ENCODE results near the gene ST3GAL6. TPM values are rescaled to one million over a fixed set of nuclear protein-coding genes. Genes with fewer than 3 reads are reported as not detected.

ST3GAL6 gene
- total and polyA plus RNA-seq, 10 of the 15 experiments (the other 5 are each of a cell fraction or from before 2014, with no cell fraction given), result 19.5 to 41.2 (median 37.4) TPM

DNA sequence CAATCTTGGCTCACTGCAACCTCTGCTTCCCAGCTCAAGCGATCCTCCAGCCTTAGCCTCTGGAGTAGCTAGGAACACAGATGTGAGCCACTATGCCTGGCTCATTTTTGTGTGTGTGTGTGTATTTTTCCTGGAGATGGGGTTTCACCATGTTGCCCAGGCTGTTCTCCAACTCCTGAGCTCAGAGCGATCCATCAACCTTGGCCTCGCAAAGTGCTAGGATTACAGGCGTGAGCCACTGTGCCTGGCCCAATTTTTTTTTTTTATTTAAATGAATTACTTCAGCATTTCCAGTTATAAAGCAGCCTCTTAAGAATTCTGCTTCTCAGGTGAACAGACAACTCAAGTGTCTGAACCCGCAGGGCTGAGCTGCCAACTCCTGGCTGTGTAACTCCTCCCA, 20.1 kb upstream of the ST3GAL6 start (continued):
- TF ChIP-seq, protein P1, sequence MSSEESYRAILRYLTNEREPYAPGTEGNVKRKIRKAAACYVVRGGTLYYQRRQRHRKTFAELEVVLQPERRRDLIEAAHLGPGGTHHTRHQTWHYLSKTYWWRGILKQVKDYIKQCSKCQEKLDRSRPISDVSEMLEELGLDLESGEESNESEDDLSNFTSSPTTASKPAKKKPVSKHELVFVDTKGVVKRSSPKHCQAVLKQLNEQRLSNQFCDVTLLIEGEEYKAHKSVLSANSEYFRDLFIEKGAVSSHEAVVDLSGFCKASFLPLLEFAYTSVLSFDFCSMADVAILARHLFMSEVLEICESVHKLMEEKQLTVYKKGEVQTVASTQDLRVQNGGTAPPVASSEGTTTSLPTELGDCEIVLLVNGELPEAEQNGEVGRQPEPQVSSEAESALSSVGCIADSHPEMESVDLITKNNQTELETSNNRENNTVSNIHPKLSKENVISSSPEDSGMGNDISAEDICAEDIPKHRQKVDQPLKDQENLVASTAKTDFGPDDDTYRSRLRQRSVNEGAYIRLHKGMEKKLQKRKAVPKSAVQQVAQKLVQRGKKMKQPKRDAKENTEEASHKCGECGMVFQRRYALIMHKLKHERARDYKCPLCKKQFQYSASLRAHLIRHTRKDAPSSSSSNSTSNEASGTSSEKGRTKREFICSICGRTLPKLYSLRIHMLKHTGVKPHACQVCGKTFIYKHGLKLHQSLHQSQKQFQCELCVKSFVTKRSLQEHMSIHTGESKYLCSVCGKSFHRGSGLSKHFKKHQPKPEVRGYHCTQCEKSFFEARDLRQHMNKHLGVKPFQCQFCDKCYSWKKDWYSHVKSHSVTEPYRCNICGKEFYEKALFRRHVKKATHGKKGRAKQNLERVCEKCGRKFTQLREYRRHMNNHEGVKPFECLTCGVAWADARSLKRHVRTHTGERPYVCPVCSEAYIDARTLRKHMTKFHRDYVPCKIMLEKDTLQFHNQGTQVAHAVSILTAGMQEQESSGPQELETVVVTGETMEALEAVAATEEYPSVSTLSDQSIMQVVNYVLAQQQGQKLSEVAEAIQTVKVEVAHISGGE (CRISPR knock-in tag; IDR thresholded peaks at IDR 0.05), result no peak
- TF ChIP-seq, protein P2, sequence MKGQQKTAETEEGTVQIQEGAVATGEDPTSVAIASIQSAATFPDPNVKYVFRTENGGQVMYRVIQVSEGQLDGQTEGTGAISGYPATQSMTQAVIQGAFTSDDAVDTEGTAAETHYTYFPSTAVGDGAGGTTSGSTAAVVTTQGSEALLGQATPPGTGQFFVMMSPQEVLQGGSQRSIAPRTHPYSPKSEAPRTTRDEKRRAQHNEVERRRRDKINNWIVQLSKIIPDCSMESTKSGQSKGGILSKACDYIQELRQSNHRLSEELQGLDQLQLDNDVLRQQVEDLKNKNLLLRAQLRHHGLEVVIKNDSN (IDR thresholded peaks at IDR 0.05; ENCODE audit: borderline replicate concordance, extremely low read length, insufficient read depth, low read depth, low read length), result no peak

- SMC1A ChIA-PET (ENCODE audit: uncharacterized antibody, unreplicated experiment), result interaction anchor here (0.8 to 8.1 kb wide), 12 partner anchors 9 to 208 kb away, joined by 3 to 139 read pairs (median 4); partner anchors contain the start of gene ST3GAL6
- peak overlapping the region; percentile 79 for H3K27ac ChIP-seq (ENCODE audit: control insufficient read depth, insufficient read depth)
- H3K9ac ChIP-seq (ENCODE audit: control insufficient read depth, insufficient read depth, low read length), result peak overlapping the region; percentile 16; the same call in 1 of the 2 replicates
- FAIRE-seq, result no peak
- no peaks in the 10 kb centered on the region for H4K20me1 ChIP-seq (ENCODE audit: control insufficient read depth, insufficient read depth)
- 0 out of 2 replicates have a peak overlapping the region, but pooled peaks have one; percentile 4 for H2AFZ ChIP-seq (ENCODE audit: control insufficient read depth, low read depth, low read length)
- POLR2A ChIA-PET, result interaction anchor here (0.9 to 4.0 kb wide), 6 partner anchors 10 to 26 kb away, joined by 3 to 43 read pairs (median 6); no protein-coding TSS in a partner anchor
- H3K9me3 ChIP-seq (replicated peaks; ENCODE audit: control insufficient read depth, insufficient read depth, low read length), result no peaks in the 10 kb centered on the region; the same call in 1 of the 3 replicates
- peak overlapping the region; percentile 38; the same call in 1 of the 2 replicates for H3K4me3 ChIP-seq
- peak overlapping the region; percentile 59; the same call in 1 of the 2 replicates for H3K4me2 ChIP-seq (ENCODE audit: control insufficient read depth, insufficient read depth)
- in situ Hi-C loops (cut with MboI) (no loop called here), intact Hi-C loops (cut with micrococcal nuclease; ENCODE audit: unreplicated experiment) (no loop called here)
- CTCF ChIA-PET, result interaction anchor here (0.9 to 1.4 kb wide), 4 partner anchors 11 to 131 kb away, joined by 3 to 4 read pairs (median 4); no protein-coding TSS in a partner anchor
- peak; percentile 76 for ATAC-seq
- no peak for DNase-seq (ENCODE audit: low read depth, low spot score)
- BruUV-seq (replicated peaks), result no TSS peak
- peaks cover 35% of the 10 kb centered on the region for H3K79me2 ChIP-seq (ENCODE audit: control insufficient read depth, insufficient read depth, low read length)
- no peaks in the 10 kb centered on the region for H3K36me3 ChIP-seq (ENCODE audit: control insufficient read depth in 2 of 2, insufficient read depth in 2 of 2, low read length in 1 of 2)
- peaks cover 9% of the 10 kb centered on the region for H3K4me1 ChIP-seq (ENCODE audit: control insufficient read depth, insufficient read depth, low read length)
- RAD21 ChIA-PET (ENCODE audit: unreplicated experiment), result interaction anchor here (1.0 to 3.9 kb wide), 8 partner anchors 10 to 189 kb away, joined by 3 to 36 read pairs (median 6); partner anchors contain the start of gene ST3GAL6
- no peaks in the 10 kb centered on the region for H3K27me3 ChIP-seq (replicated peaks in 1 of 2; ENCODE audit: control insufficient read depth in 2 of 2, insufficient read depth in 2 of 2, low read length in 1 of 2)
- TF ChIP-seq SMARCA5 (IDR thresholded peaks at IDR 0.05) (no peak), RELB (IDR thresholded peaks at IDR 0.05; ENCODE audit: low read depth) (no peak), SRF (IDR thresholded peaks at IDR 0.05; ENCODE audit: low read depth in 2 of 2, low read length in 2 of 2) (no peak), IRF4 (IDR thresholded peaks at IDR 0.05; ENCODE audit: low read depth, low read length) (no peak), EGR1 (IDR thresholded peaks at IDR 0.05; ENCODE audit: borderline replicate concordance in 1 of 2, low read depth in 2 of 2, low read length in 2 of 2) (no peak), JUND (IDR thresholded peaks at IDR 0.05; ENCODE audit: low read depth, low read length) (no peak), ASH2L (IDR thresholded peaks at IDR 0.05; ENCODE audit: borderline replicate concordance, low read depth) (no peak)
- TF ChIP-seq, protein P3, sequence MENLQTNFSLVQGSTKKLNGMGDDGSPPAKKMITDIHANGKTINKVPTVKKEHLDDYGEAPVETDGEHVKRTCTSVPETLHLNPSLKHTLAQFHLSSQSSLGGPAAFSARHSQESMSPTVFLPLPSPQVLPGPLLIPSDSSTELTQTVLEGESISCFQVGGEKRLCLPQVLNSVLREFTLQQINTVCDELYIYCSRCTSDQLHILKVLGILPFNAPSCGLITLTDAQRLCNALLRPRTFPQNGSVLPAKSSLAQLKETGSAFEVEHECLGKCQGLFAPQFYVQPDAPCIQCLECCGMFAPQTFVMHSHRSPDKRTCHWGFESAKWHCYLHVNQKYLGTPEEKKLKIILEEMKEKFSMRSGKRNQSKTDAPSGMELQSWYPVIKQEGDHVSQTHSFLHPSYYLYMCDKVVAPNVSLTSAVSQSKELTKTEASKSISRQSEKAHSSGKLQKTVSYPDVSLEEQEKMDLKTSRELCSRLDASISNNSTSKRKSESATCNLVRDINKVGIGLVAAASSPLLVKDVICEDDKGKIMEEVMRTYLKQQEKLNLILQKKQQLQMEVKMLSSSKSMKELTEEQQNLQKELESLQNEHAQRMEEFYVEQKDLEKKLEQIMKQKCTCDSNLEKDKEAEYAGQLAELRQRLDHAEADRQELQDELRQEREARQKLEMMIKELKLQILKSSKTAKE (IDR thresholded peaks at IDR 0.05; ENCODE audit: low read depth, poor library complexity, severe bottlenecking), result no peak
- TF ChIP-seq, protein P4, sequence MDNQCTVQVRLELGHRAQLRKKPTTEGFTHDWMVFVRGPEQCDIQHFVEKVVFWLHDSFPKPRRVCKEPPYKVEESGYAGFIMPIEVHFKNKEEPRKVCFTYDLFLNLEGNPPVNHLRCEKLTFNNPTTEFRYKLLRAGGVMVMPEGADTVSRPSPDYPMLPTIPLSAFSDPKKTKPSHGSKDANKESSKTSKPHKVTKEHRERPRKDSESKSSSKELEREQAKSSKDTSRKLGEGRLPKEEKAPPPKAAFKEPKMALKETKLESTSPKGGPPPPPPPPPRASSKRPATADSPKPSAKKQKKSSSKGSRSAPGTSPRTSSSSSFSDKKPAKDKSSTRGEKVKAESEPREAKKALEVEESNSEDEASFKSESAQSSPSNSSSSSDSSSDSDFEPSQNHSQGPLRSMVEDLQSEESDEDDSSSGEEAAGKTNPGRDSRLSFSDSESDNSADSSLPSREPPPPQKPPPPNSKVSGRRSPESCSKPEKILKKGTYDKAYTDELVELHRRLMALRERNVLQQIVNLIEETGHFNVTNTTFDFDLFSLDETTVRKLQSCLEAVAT (IDR thresholded peaks at IDR 0.05), result peak; percentile 63
Measured at GRCh38 chr3:98744283-98744682, 18.9 kb upstream of the ST3GAL6 start.
